ENCODE data around the gene CDK6.

Gene CDK6

GRCh38 chr7:92722541-92722940 lies 113.8 kb downstream of the CDK6 start:
- H3K27ac ChIP-seq: peak overlapping the region in 5 of 21 experiments; percentile 4 to 40 (median 28)
- H3K4me3 ChIP-seq: no peak overlapping the region

DNA sequence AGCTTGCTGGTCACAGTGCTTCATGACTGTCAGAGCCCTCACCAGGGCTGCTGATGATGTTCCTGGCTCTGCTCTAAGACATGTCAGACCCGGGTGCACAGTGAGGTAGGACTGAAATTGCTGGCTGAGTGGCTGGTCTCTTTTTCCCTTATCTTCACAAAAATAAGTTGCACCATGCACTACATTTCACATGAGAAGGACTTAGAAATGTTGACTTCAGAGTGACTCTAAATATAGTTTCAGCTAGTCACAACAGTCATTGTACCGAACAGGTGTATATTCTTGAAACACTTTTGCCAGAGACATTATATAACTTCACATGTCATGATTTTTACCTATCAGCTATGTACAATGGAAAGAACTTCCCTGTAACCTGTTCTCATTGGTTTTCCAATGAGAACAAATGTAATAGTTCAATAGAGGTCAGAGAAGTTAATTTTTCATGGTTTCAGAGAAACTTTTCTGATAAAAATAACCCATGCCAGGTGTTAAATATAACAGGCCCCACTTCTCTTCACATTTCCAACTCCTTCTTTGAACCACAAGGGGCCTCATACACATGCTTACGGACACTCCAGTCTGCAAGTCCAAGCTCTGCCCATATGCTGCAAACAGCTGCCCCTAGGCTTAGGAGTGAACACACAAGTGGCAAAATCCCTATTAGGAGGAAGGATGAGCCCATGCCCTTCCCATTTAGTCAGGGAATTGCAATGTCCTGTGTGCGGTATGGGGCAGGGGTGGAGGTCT lies 115.6 kb downstream of the CDK6 start:
- no peak overlapping the region for H3K4me3 ChIP-seq
- H3K27ac ChIP-seq: no peak overlapping the region

GRCh38 chr7:92717993-92718716 lies 118.2 kb downstream of the CDK6 start:
- H3K4me3 ChIP-seq: peak overlapping the region; percentile 13 to 45 (median 26)
- H3K27ac ChIP-seq: peak overlapping the region in 20 of 21 experiments; percentile 48 to 87 (median 78)

DNA sequence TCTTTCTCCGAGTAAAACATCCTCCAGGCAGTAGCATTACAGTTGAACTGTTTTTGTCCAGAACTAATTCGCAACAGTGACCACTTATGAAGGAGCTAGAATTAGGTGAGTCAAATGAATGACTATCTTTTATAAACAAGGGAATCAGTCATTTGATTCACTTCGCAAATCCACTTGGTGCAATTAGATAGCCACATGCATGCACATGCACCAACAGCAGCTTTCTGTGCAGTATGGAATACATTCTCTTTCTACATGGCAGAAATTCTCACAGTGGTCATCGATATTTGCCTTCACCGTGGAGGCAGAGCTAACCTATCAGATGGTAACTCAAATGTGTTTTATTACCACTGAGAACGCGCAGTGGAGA lies 118.8 kb downstream of the CDK6 start:
- Histone ChIP-seq H3K4me3 (peak overlapping the region; percentile 13 to 45 (median 26)), H3K27ac (peak overlapping the region in 18 of 21 experiments; percentile 48 to 87 (median 78))

- peak overlapping the region in 1 of 7 experiments; percentile 29 for H3K4me3 ChIP-seq
- peak overlapping the region in 13 of 21 experiments; percentile 19 to 87 (median 80) for H3K27ac ChIP-seq
Measured at GRCh38 chr7:92716825-92717580, 119.4 kb downstream of the CDK6 start.

GRCh38 chr7:92715963-92716362 lies 120.4 kb downstream of the CDK6 start:
- Histone ChIP-seq H3K27ac (no peak overlapping the region), H3K4me3 (no peak overlapping the region)

DNA sequence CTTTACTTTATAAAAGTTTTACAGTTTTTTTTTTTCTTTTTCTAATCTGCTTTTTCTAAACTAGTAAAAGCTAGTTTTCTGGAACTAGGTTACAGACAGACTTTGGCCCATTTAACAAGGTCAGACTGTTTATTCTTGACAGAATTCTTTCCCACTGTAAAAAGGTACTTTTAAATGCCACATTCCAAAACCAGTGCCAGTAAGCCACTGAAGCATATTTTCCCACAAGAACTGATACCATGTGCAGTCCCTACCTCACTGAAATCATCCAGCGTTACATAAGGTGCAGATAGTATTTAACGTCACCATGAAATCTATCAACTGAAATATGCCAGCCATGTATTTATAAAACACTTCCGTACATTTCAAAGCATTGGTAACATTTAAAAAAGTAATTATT lies 121.6 kb downstream of the CDK6 start:
- H3K4me3 ChIP-seq: no peak overlapping the region
- H3K27ac ChIP-seq: no peak overlapping the region

DNA sequence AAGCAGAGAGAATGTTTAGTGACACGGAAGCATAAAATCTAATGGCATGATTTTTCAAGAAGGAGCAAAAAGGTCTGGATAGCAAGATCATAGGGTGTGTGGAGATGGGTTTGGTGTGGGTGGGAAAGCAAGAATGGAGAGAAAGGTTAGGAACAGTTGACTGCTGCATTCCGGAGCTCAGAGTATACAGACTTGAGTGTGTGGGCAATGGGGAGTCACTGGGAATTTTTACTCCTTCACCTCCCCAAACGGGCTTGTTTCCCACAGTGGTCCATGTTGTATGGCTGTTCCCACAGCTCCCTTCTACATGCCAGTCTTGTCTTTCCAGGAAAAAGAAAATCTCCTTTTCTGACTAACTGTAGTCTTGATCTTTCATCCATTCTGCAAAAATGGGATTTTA lies 122.1 kb downstream of the CDK6 start:
- Histone ChIP-seq H3K4me3 (no peak overlapping the region), H3K27ac (no peak overlapping the region)

- H3K4me3 ChIP-seq: no peak overlapping the region
- no peak overlapping the region for H3K27ac ChIP-seq
Measured at GRCh38 chr7:92709912-92710311, 126.5 kb downstream of the CDK6 start.

GRCh38 chr7:92709150-92709549 lies 127.2 kb downstream of the CDK6 start:
- no peak overlapping the region for H3K4me3 ChIP-seq
- H3K27ac ChIP-seq: no peak overlapping the region

- H3K4me3 ChIP-seq: no peak overlapping the region
- H3K27ac ChIP-seq: no peak overlapping the region
Measured at GRCh38 chr7:92708111-92709042, 128.0 kb downstream of the CDK6 start.

GRCh38 chr7:92707435-92707834 lies 128.9 kb downstream of the CDK6 start:
- no peak overlapping the region for H3K4me3 ChIP-seq
- H3K27ac ChIP-seq: no peak overlapping the region

DNA sequence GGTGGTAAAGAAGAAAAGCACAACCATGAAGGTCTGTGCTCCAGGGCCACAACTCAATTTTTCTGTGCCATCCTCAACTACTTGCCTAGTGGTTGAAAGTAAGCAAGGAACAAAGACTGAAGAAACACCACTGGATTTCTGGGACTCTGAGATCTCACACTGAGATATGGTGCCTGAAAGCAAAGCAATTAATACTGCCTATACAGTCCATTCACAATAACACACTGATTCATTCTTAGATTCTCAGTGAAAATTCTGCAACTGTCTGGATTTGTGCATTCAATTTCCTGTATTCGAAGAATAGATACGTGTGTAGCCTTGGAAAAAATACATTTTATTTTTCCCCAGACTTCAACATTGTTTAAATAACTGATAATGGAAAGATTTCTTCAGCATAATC lies 129.8 kb downstream of the CDK6 start:
- H3K4me3 ChIP-seq: no peak overlapping the region
- peak overlapping the region in 1 of 21 experiments; percentile 47 for H3K27ac ChIP-seq

- no peak overlapping the region for H3K4me3 ChIP-seq
- H3K27ac ChIP-seq: no peak overlapping the region
Measured at GRCh38 chr7:92705831-92706230, 130.5 kb downstream of the CDK6 start.

- Histone ChIP-seq H3K27ac (no peak overlapping the region), H3K4me3 (no peak overlapping the region)
Measured at GRCh38 chr7:92704858-92705257, 131.5 kb downstream of the CDK6 start.

DNA sequence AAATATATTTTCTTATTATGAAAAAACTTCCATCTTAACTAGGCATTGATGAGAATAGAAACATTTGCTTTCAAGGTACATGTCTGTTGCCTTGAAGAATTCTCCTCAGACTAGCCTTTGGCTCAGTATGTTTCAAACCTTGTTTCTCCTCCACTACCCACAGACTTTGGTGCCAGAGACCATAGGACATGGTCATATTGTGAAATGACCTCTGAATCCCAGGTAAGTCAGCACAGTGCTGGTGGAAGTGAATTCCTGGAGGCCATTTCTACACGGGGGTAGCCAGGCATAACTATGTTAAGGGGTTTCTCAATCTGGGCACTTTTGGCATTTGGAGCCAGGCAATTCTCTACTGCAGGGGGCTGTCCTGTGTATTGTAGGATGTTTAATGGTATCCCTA lies 133.8 kb downstream of the CDK6 start:
- Histone ChIP-seq H3K4me3 (no peak overlapping the region), H3K27ac (no peak overlapping the region)

- H3K4me3 ChIP-seq: no peak overlapping the region
- no peak overlapping the region for H3K27ac ChIP-seq
Measured at GRCh38 chr7:92699966-92700514, 136.3 kb downstream of the CDK6 start.

- Histone ChIP-seq H3K4me3 (no peak overlapping the region), H3K27ac (peak overlapping the region in 1 of 21 experiments; percentile 60)
Measured at GRCh38 chr7:92699560-92699959, 136.8 kb downstream of the CDK6 start.

DNA sequence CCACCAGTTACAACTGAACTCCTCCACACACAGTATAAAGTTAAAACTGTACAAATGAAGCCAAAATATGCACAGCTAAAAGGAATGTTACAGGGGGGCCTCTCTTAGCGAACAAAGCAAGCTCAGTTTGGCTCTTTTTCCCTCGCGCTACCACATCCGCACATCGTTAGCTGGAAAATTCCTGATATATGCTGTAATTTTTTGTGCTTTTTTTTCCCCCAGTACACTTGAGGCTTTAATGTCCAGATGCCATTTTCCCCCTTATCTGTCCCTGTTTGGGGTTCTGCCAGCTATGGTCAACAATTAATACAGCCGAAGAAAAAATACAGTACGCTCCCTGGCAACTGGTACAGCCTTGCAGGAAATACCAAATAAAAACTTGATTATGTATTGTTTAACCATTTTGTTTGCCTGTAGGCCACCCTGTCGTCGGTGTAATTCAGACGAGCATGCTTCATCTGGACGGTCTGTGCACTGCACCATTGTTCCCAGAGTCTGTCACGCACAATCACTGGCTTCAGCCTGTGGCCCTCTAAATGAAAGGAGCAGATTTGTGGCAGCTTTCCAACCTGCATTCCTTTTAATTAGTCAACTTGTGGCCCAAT lies 138.0 kb downstream of the CDK6 start:
- H3K4me3 ChIP-seq: no peak overlapping the region
- H3K27ac ChIP-seq: peak overlapping the region in 7 of 21 experiments; percentile 22 to 60 (median 27)

Data from skin epidermis (tissue), 12 donors.